ENCODE measurements around the gene SYT7.

Gene SYT7

GRCh38 chr11:61609000-61609979 lies 28.4 kb upstream of the SYT7 start:
- no peak for DNase-seq

GRCh38 chr11:61607920-61608599 lies 27.2 kb upstream of the SYT7 start:
- no peak for DNase-seq

GRCh38 chr11:61607426-61607825 lies 26.6 kb upstream of the SYT7 start:
- no peak for DNase-seq

- DNase-seq: no peak
Observed at GRCh38 chr11:61603667-61604066, 22.8 kb upstream of the SYT7 start.

GRCh38 chr11:61602775-61603569 lies 22.1 kb upstream of the SYT7 start:
- DNase-seq: no peak

GRCh38 chr11:61601512-61601911 lies 20.6 kb upstream of the SYT7 start:
- DNase-seq: no peak

- no peak for DNase-seq
Observed at GRCh38 chr11:61599968-61600710, 19.3 kb upstream of the SYT7 start.

GRCh38 chr11:61598886-61599868 lies 18.3 kb upstream of the SYT7 start:
- no peak for DNase-seq

- DNase-seq: no peak
Observed at GRCh38 chr11:61598374-61598773, 17.5 kb upstream of the SYT7 start.

GRCh38 chr11:61596990-61597389 lies 16.1 kb upstream of the SYT7 start:
- DNase-seq: no peak

- no peak for DNase-seq
Observed at GRCh38 chr11:61596542-61596941, 15.7 kb upstream of the SYT7 start.

- DNase-seq: no peak
Observed at GRCh38 chr11:61594907-61595257, 14.0 kb upstream of the SYT7 start.

GRCh38 chr11:61593151-61593550 lies 12.3 kb upstream of the SYT7 start:
- DNase-seq: no peak

- no peak for DNase-seq
Observed at GRCh38 chr11:61592176-61592575, 11.3 kb upstream of the SYT7 start.

GRCh38 chr11:61589961-61590360 lies 9.1 kb upstream of the SYT7 start:
- no peak for DNase-seq

GRCh38 chr11:61588728-61589191 lies 7.9 kb upstream of the SYT7 start:
- no peak for DNase-seq

GRCh38 chr11:61587951-61588727 lies 7.3 kb upstream of the SYT7 start:
- DNase-seq: peak; percentile 48

GRCh38 chr11:61587541-61587941 lies 6.7 kb upstream of the SYT7 start:
- no peak for DNase-seq

GRCh38 chr11:61586792-61587430 lies 6.0 kb upstream of the SYT7 start:
- DNase-seq: no peak

GRCh38 chr11:61585115-61585514 lies 4.2 kb upstream of the SYT7 start:
- DNase-seq: no peak
